ENCODE results near the gene ZGLP1. TPM values are rescaled to one million over a fixed set of nuclear protein-coding genes. Genes with fewer than 3 reads are reported as not detected.

Gene ZGLP1
- total RNA-seq, 2 donors from 2014 or later, result 5.0 to 12.3 TPM

DNA sequence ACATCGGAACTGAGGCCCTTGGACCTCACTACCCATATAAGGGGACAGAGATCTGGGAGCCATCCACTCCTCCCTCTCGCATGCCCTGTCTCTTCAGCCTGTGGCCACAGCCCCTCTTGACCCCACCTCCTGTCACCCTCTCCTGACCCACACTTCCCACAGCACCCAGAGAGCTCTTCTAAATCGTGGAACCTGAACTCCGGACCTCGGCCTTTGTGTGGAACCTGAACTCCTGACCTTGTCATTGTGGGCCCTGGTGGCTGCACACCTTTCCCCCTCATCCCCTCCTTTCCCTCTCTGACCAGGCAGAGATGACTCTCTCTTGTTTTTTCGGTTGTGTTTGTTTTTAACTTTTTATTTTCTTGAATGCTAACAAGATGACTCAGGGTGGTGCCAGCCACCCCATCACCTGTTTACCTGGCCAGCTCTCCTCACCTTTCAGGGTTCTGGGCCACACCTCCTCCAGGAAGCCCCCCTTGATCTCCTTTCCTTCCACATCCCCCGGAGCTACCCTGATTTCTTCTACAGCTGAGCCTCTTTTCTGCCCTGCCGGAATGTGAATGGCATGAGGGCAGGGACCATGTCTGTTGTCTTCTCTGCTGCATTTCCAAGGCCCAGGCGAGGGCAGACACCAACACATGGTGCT lies 52.5 kb downstream of the ZGLP1 start:
- peaks cover 0 to 24% of the 10 kb centered on the region in 2 donors for H3K36me3 ChIP-seq
- intact Hi-C loops (cut with DNase I), result loop anchor here (10.0 kb wide), 1 partner anchor 322 kb away; the partner anchor contains the start of gene OLFM2
- H3K4me1 ChIP-seq (replicated peaks), result peaks cover 4% of the 10 kb centered on the region
- WGBS, result 86% methylated on average over 9 of the region's 9 CpGs
- H3K27ac ChIP-seq, result no peak overlapping the region
- H3K4me3 ChIP-seq, result no peak overlapping the region
- H3K27me3 ChIP-seq (replicated peaks; ENCODE audit: insufficient read depth), result no peaks in the 10 kb centered on the region
- TF ChIP-seq POLR2A (IDR thresholded peaks at IDR 0.05) (no peak), POLR2AphosphoS5 (IDR thresholded peaks at IDR 0.05) (no peak)
- TF ChIP-seq, protein P1, sequence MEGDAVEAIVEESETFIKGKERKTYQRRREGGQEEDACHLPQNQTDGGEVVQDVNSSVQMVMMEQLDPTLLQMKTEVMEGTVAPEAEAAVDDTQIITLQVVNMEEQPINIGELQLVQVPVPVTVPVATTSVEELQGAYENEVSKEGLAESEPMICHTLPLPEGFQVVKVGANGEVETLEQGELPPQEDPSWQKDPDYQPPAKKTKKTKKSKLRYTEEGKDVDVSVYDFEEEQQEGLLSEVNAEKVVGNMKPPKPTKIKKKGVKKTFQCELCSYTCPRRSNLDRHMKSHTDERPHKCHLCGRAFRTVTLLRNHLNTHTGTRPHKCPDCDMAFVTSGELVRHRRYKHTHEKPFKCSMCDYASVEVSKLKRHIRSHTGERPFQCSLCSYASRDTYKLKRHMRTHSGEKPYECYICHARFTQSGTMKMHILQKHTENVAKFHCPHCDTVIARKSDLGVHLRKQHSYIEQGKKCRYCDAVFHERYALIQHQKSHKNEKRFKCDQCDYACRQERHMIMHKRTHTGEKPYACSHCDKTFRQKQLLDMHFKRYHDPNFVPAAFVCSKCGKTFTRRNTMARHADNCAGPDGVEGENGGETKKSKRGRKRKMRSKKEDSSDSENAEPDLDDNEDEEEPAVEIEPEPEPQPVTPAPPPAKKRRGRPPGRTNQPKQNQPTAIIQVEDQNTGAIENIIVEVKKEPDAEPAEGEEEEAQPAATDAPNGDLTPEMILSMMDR (IDR thresholded peaks at IDR 0.05), result no peak
- no peak for DNase-seq (ENCODE audit: low spot score)
- H3K9me3 ChIP-seq, result no peaks in the 10 kb centered on the region

DNA sequence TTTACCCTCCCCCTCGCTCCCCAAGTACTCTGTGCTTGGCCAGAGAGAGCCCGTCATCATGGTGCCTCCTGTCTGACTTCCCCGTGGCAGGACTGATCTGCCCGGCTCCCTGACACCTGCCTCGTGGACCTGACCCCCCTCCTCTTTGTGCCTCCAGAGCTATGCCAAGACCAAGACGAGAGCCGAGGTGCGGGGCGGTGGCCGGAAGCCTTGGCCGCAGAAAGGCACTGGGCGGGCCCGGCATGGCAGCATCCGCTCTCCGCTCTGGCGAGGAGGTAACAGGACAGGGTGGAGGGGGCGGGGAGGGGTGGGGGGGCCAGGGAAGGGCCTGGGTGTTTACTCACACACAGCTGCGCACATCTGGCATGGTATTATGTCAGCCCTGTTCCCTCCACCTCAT lies 53.1 kb downstream of the ZGLP1 start:
- intact Hi-C loops (cut with DNase I), result loop anchor here (10.0 kb wide), 1 partner anchor 322 kb away; the partner anchor contains the start of gene OLFM2
- no peak overlapping the region for H3K4me3 ChIP-seq
- peaks cover 0 to 24% of the 10 kb centered on the region in 2 donors for H3K36me3 ChIP-seq
- no peak overlapping the region for H3K27ac ChIP-seq
- TF ChIP-seq POLR2A (IDR thresholded peaks at IDR 0.05) (no peak), POLR2AphosphoS5 (IDR thresholded peaks at IDR 0.05) (no peak)
- TF ChIP-seq, protein P1 (IDR thresholded peaks at IDR 0.05), result no peak
- H3K27me3 ChIP-seq (replicated peaks; ENCODE audit: insufficient read depth), result no peaks in the 10 kb centered on the region
- H3K4me1 ChIP-seq (replicated peaks), result peaks cover 4% of the 10 kb centered on the region
- 76% methylated on average over 16 of the region's 18 CpGs for WGBS
- DNase-seq (ENCODE audit: low spot score), result no peak
- no peaks in the 10 kb centered on the region for H3K9me3 ChIP-seq

GRCh38 chr19:10255358-10255757 lies 54.3 kb downstream of the ZGLP1 start:
- no peaks in the 10 kb centered on the region for H3K9me3 ChIP-seq
- intact Hi-C loops (cut with DNase I), result loop anchor here (10.0 kb wide), 1 partner anchor 321 kb away; the partner anchor contains the start of gene OLFM2
- H3K27ac ChIP-seq, result no peak overlapping the region
- H3K4me3 ChIP-seq, result no peak overlapping the region
- peaks cover 0 to 24% of the 10 kb centered on the region in 2 donors for H3K36me3 ChIP-seq
- TF ChIP-seq POLR2AphosphoS5 (IDR thresholded peaks at IDR 0.05) (no peak), POLR2A (IDR thresholded peaks at IDR 0.05) (no peak)
- TF ChIP-seq, protein P1 (IDR thresholded peaks at IDR 0.05), result no peak
- peaks cover 4% of the 10 kb centered on the region for H3K4me1 ChIP-seq (replicated peaks)
- DNase-seq (ENCODE audit: low spot score), result no peak
- no peaks in the 10 kb centered on the region for H3K27me3 ChIP-seq (replicated peaks; ENCODE audit: insufficient read depth)
- 95% methylated on average over 2 of the region's 2 CpGs for WGBS

Small RNA genes lying within 50 kb of the gene (small RNA-seq; reads per million reads assigned to genes)
- 0 reads per million in 2 donors for gene AC011511.1
- gene AC011511.4, result 0 reads per million in 2 donors

Other genes starting within 250 kb of the ZGLP1 start
- gene SHFL, start 223.5 kb downstream of the ZGLP1 start, total RNA-seq, result 10 to 100 TPM; 23.5 to 36.0 TPM
- 1 to 10 TPM in 1 of 2 donors, not detected in 1; 2.4 TPM for gene ANGPTL6, start 207.1 kb downstream of the ZGLP1 start, total RNA-seq
- 10 to 100 TPM; 27.6 to 47.2 TPM for gene PPAN, start 203.5 kb downstream of the ZGLP1 start, total RNA-seq
- gene P2RY11, start 198.1 kb downstream of the ZGLP1 start, total RNA-seq, result 10 to 100 TPM in 1 of 2 donors, 1 to 10 TPM in 1; 9.2 to 20.8 TPM
- 100 to 1,000 TPM; 264 to 300 TPM for gene EIF3G, start 189.9 kb downstream of the ZGLP1 start, total RNA-seq
- gene DNMT1, start 114.9 kb downstream of the ZGLP1 start, total RNA-seq, result 10 to 100 TPM; 29.9 to 50.0 TPM
- gene S1PR2, start 78.5 kb downstream of the ZGLP1 start, total RNA-seq, result 1 to 10 TPM; 4.5 to 8.5 TPM
- 10 to 100 TPM; 72.6 to 75.6 TPM for gene MRPL4, start 57.6 kb downstream of the ZGLP1 start, total RNA-seq
- 10 to 100 TPM in 1 of 2 donors, 1 to 10 TPM in 1; 8.9 to 25.1 TPM for gene ICAM1, start 38.7 kb downstream of the ZGLP1 start, total RNA-seq
- 1 to 10 TPM in 1 of 2 donors, not detected in 1; 1.0 TPM for gene ICAM4, start 22.9 kb downstream of the ZGLP1 start, total RNA-seq
- gene ICAM5, start 19.9 kb downstream of the ZGLP1 start, total RNA-seq, result 1 to 10 TPM in 1 of 2 donors, not detected in 1; 7.1 TPM
- gene FDX2, start 6.2 kb upstream of the ZGLP1 start, total RNA-seq, result 10 to 100 TPM; 20.9 to 29.9 TPM
- gene RAVER1, start 23.7 kb upstream of the ZGLP1 start, total RNA-seq, result 10 to 100 TPM; 50.2 to 53.2 TPM
- gene ICAM3, start 29.8 kb upstream of the ZGLP1 start, total RNA-seq, result 1 to 10 TPM; 6.4 to 6.5 TPM
- 100 to 1,000 TPM in 1 of 2 donors, 10 to 100 TPM in 1; 90.8 to 161 TPM for gene TYK2, start 70.8 kb upstream of the ZGLP1 start, total RNA-seq
- gene CDC37, start 93.7 kb upstream of the ZGLP1 start, total RNA-seq, result 100 to 1,000 TPM; 135 to 159 TPM
- 10 to 100 TPM; 14.5 to 15.1 TPM for gene PDE4A, start 110.7 kb upstream of the ZGLP1 start, total RNA-seq
- gene KEAP1, start 193.5 kb upstream of the ZGLP1 start, total RNA-seq, result 10 to 100 TPM; 93.4 to 94.2 TPM
- gene S1PR5, start 207.6 kb upstream of the ZGLP1 start, total RNA-seq, result 10 to 100 TPM in 1 of 2 donors, 1 to 10 TPM in 1; 3.4 to 17.0 TPM
- 10 to 100 TPM; 36.3 to 57.9 TPM for gene ATG4D, start 234.1 kb upstream of the ZGLP1 start, total RNA-seq